Forelimb muscle (tissue), 1 donor: Measurements from ENCODE around the gene ADNP. TPM values are rescaled to one million over a fixed set of nuclear protein-coding genes. Genes with fewer than 3 reads are reported as not detected.
"Not testable (repeated sequence)": the region's sequence is repeated elsewhere in the genome, so short reads cannot be mapped to it uniquely, and the experiment has no call there.

Experiments used
- DNase-seq: peaks from one replicate; pipeline ENCODE4 v3.0.0-alpha.2; 2013; ENCODE audit warnings: low read depth
- polyA plus RNA-seq: library from polyadenylated mRNA; unstranded; fragments of 120-200 nt; gene quantifications from one replicate; pipeline ENCODE4 v1.2.1, GENCODE V29; 2013; ENCODE audit not compliant: insufficient read length

ADNP gene
- polyA plus RNA-seq, 1 donor = 49.9 TPM

DNA sequence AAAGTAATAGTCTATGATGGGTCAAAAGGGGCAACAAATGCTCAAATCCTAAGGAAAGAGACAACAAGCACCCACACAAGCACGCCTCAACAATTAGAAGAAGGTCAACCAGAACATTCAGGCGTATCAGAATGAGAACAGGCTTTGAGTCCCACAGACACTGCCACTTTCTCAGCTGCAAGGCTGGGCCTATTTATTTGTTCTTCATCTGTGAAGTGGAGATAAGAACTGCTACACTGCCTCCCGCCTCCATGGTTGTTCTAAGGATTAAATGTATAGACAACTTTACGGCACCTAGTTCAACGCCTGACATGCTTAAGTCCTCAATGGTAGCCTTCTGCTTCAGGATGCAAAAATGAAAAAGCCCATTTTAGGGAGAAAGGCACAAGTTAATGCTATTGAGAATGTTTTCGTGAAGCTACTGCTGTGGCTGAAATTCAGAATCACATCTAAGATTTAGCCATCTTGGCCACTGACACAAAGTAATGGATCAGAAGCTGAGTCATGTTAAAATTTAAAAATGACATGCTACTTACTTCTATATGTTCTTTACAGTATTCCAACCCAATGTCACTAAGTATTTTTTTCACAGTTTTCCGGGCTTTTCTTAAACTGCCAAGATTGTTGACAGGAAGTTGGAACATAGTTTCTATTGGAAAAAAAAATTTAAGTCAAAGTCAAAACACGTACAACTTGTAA is 27.7 kb downstream of the ADNP start:
- no peak for DNase-seq

DNA sequence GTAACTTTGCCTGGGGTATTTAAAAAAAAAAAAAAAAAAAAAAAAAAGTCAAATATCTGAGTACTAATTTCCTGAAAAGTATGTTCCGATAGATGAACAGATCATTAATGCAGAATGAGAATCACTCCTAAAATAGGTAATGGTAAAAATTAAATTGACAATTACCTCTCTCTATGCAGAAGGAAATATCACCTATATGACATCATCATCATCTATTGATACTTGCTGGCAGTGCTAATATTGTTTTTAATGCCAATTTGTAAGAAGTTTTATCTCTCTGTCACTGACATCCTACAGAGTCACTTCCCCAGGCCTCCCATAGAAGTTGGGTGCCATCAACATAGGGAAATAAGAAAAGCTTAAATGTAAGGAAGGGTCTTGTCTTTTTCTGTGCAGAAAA is 29.9 kb downstream of the ADNP start:
- no peak for DNase-seq

DNA sequence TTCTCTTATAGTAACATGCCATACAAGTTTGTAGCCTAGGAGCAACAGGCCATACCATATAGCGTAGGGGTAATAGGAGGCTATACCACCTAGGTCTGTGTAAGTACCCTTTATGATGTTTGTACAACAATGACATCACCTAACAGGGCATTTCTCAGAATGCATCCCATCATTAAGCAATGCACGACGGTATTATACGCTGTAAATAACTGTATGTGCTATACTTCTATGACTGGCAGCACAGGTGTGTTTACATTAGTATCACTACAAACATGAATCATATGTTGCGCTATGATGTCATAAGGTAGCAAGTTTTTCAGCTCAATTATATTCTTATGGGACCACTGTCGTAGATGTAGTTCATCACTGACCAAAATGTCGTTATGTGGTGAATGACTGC is 31.0 kb downstream of the ADNP start:
- no peak for DNase-seq

DNA sequence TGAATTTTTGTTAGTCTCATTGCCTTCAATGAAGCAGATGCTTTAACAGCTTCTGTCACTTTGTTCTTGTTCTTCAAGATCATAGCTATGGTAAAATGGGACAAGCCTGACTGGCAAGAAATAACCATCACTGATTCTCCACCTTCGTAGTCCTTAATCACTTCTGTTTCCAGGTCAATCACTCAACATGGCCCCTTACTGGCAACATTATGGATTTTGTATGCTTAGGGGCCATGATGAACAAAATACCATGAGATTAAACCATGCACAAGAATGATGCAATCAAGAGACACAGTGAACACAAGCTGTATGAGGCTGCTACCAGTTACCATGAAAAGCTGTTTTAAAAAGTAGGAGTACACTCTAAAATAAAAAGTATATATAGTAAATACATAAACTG is 32.8 kb downstream of the ADNP start:
- no peak for DNase-seq

DNA sequence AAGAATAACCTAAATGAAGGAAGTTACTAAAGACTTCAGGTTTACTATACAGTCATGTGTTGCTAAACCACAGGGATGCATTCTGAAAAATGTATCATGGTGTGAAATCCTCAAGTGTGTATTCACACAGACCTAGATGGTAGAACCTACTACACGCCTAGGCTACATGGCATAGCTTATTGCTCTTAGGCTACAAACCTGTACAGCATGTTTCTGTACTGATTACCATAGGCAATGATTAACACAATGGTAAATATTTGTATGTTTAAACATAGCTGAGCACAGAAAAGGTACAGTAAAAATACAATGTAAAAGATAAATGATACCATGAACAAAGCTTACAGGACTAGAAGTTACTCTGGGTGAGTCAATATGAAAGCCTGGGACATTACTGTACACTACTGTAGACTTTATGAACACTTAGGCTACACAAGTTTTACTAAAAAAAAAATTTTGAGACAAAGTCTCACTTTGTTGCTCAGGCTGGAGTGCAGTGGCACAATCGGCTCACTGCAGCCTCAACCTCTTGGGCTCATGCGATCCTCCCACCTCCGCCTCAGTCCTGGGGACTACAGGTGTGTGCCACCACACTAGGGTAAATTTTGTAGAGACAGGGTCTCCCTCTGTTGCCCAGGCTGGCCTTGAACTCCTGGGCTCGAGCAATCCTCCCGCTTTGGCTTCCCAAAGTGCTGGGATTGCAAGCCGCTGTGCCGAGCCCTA is 36.0 kb downstream of the ADNP start:
- DNase-seq = no peak

DNA sequence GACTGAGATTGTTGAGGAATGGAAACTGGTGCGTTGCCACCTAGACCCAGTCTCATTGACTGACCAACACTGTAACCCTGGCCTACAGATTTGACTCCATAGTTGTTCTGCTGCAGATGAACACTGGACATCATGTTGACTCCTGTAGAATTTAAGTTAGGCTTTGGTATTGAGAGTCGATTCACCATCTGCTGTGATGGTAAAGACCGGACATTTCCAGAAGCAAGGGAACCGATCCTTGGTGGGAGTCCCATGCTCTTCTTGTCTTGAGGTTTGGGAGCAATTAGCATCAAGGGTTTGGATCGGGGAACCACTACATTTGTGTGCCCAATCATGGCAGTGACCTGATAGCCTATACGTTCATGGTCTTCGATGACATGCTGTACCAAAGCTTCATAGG is 37.6 kb downstream of the ADNP start:
- DNase-seq = no peak

DNA sequence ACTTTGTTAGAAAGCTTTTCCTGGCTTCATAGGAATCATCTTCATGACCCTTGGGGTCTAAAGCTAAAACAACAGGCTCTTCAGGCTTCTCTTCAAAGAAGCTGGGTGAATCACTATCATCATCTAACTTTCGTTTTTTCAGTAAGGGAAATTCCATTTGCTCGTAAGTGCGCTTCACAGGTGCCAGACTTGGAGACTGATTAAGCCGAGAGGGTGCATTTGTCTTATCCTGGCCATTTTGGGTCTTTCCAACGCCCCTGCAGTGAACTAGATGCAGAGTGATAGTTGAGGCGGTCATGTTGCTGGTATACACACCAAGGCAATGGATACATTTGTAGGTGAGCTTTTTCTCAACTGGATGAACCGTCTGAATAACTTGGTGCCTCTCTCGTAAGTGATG is 38.8 kb downstream of the ADNP start:
- no peak for DNase-seq

DNA sequence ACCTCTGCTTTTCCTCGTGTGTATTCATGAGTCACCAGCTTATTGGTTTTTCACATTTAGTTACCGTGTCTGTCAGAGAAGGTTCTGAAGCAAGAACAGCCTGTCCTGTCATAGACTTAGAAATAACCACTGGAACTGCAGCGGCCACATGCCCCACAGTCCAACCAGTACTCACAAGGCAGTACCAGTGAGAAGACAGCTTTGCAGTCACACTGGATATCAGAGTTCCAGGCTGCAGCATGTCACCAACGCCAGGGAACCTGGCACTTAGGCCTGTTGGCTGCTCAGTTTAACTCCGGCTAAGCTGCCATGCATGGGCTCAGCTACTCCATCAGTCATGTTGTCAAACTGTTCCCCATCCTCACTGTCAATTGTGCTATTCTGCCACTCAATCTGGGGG is 40.1 kb downstream of the ADNP start:
- no peak for DNase-seq

DNA sequence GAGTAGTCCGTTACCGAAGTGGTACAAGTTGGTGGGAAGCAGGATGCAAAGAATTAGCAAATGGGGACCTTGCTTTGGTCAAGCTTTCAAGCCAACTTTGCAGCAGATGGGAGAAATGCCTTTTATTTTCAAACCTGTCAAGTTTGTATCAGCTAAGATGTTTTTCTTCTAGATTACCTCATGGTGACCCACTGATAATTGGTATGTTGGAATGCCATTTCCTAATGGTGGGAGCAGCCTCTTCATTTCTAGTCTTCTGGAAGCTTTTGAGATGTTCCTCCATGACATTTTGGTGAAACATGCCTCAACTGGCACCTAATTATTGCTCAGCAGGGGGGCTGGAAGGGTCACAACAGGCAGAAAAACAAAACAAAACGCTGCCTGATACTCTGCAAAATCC is 43.7 kb downstream of the ADNP start:
- DNase-seq = no peak

DNA sequence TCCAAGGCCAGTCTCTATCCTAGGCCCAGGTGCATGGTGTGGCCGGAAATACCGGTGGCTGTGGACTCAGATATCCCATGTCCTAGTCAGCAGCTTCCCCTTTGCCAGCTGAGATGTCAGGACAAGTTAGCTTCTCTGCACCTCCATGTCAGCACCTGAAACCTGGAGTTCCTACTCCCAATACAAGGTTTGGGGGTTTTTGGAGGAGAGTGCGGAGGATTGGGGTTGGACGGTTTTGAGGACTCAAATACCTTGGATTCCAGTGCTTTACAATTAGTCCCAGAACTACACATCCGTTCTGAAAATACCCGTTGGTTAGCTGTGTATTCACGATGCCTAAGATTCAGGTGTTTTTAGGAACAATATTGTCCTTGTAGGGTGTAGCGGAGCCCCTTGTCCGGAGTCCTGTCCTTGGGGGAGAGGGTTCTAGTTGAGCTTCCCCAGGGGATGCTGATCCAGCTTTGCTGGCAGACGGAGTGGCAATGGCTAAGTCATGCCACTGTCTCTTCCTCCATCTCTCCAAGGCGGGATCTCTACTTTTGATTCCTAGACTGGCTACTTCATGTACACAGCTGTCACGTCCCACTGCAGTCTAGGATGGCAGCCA is 45.0 kb downstream of the ADNP start:
- no peak for DNase-seq

DNA sequence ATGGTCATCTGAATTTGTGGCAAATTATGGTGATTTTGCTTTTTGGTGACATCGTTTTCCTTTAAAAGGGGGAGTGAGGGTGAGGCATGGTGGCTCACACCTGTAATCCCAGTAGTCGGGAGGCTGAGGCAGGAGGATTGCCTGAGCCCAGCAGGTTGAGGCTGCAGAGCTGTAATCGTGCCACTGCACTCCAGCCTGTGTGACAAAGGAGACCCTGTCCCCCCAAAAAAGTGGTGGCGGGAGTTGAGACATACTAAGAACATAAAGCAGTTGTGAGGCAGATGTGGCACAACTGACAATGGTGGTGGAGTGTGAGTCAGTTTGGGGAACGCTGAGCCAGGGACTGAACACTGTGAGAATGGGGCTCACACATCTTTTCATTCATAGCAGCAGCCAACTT is 45.5 kb downstream of the ADNP start:
- DNase-seq = no peak

DNA sequence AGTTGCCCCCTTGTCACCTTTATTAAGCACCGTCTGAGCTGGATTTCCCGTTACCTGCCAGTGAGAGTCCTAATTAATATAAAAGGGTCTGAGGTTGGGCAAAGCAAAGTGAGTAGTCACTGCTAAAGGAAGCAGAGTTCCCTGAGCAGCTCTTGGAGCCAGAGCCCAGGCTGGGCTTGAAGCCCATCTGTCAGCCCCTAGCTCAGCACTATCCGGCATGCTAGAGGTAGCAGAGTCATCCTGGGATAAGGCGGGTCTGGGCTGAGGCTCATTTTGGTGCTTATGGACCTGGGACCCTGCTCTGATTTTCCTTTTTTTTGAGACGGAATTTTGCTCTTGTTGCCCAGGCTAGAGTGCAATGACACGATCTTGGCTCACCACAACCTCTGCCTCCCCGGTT is 46.2 kb downstream of the ADNP start:
- DNase-seq = no peak

DNA sequence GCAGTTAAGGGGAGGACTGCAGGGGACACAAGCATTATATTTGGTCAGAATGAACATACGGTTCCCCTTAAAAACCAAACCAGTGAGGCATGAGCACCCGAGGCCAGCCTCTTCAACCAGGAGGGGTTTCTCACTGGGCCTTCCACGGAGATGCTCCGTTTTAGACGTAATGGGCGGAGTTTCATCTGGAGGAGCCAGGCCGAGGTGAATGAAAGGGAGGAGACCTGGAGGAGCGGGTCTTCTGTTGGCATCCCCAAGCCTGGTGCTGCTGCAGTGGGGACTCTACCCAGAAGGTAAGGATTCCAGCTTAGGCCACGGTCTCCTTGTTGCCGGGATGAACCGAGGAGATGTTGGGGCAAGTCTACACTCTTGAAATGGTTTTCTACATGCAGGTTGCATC is 47.4 kb downstream of the ADNP start:
- no peak for DNase-seq

DNA sequence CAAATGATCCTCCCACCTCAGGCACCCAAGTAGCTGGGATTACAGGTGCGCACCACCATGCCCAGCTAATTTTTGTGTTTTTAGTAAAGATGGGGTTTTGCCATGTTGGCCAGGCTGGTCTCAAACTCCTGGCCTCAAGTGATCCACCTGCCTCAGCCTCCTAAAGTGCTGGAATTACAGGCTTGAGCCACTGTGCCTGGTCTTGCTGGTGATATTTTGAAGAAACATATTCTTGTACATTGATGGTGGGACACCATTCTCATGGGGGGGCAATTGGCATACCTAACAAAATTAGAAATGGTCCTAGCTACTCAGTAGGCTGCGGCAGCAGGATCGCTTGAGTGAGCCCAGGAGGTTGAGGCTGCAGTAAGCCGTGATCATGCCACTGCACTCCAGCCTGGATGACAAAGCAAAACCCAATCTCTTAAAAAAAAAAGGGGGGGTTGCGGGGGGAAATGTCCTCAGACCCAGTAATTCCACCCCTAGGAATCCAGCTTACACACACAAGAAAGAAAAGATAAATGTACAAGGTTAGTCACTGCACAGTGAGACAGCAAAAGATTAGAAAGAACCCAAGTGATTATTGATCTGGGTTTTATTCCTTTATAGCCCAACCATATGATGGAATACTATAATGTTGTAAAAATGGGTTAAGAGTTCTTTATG is 49.3 kb downstream of the ADNP start:
- not testable (repeated sequence) for DNase-seq

DNA sequence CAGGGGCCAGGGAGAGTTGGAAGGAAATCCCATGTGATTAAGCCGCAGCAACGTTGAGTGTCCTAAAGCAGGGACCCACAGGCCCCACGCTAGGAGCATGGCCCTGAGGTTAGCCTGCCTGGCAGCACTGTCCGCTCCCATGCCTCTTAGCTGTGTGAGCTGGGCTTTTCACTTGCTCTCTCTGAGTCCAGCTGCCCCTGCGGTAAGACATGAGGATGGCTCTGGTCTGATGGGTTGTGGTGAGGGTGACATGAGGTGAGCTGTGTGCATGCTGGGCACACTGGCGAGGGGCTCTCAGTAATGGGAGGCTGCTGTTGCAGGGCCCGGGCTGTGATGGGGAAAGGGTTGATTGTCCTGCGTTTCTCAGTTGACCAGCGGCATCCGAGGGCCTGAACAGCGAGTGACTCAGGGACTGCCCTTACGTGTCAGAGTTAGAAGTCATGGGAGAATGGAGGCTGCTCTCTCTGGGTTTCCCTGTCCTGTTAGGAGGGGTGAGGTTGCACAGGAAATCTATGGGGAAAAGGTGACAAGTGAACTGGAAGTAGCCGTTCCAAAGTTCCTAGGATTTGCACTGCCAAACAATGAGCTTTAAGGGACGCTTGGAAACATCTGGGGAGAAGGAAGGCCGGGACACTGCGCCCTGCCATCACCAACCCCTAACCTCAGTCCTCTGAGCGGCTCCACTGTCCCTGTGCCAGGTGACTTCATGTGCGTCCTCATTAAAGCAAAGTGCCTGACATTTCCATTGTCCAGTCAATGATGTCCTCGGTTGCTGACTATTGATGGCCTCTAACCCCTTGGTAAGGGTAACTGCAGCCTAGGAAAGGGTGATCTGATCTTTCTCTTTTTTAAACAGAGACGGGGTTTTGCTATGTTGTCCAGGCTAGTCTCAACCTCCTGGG is 51.3 kb downstream of the ADNP start:
- no peak for DNase-seq

DNA sequence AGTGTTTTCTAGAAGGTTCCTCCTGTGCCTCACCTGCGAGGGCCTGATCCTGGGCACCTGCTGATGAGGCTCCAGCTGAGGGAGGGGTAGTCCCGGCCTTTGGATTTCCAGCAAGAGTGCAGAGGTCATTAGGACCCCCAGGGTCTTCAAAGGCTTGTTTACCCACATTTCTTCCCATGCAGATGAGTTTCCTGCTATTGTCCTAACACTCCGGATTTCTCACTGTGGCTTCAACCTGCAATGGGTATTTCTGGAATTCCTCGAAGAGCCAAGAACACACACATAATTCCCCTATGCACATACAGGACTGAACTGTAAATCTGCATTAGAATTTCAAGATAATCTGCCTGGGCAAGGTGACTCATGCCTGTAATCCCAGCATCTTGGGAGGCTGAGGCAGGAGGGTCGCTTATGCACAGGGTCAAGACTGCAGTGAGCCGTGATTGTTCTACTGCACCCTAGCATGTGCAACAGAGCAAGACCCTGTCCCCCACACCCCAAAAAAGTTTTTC is 53.9 kb downstream of the ADNP start:
- DNase-seq = no peak

DNA sequence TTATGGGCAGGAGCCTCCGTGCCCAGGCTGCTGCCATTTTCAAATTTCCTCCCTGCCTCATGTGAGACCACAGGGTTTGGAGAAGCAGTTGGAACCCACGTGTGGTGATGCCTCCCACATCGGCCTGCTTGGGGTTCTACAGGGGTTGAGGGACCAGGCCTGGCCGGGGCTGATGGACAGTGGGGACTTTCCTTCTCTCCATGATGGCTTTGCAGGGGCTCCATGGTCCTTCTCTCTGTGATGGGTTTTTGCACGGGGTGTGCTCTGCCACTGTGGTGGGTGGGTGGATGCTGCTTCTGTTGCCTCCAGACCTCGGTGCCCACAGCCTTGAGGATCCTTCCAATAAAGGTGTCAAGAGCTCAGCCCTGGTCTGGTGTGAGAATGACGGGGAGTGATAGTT is 54.4 kb downstream of the ADNP start:
- DNase-seq = no peak

DNA sequence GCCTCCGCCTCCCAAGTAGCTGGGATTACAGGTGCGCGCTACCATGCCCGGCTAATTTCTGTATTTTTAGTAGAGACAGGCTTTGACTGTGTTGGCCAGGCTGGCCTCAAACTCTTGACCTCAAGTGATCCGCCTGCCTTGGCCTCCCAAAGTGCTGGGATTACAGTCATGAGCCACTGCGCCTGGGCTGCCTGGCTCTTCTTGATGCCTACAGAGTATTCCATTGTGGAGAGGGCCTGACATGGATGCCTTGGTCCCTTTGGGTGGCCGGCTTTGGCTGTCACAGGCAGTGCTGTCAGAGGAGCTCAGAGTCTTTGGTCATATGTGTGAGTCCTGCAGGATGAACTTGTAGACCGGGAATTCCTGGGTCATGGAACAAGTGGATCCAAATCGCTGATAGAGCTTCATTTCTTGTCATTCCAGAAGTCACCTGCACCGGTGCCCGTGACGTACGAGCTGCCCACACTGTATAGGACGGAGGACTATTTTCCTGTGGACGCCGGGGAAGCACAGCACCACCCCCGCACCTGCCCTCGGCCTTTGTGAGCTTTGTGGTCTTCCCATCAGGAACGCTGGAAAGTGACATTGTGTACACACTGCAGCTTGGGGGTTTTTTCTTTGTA is 55.1 kb downstream of the ADNP start:
- no peak for DNase-seq

DNA sequence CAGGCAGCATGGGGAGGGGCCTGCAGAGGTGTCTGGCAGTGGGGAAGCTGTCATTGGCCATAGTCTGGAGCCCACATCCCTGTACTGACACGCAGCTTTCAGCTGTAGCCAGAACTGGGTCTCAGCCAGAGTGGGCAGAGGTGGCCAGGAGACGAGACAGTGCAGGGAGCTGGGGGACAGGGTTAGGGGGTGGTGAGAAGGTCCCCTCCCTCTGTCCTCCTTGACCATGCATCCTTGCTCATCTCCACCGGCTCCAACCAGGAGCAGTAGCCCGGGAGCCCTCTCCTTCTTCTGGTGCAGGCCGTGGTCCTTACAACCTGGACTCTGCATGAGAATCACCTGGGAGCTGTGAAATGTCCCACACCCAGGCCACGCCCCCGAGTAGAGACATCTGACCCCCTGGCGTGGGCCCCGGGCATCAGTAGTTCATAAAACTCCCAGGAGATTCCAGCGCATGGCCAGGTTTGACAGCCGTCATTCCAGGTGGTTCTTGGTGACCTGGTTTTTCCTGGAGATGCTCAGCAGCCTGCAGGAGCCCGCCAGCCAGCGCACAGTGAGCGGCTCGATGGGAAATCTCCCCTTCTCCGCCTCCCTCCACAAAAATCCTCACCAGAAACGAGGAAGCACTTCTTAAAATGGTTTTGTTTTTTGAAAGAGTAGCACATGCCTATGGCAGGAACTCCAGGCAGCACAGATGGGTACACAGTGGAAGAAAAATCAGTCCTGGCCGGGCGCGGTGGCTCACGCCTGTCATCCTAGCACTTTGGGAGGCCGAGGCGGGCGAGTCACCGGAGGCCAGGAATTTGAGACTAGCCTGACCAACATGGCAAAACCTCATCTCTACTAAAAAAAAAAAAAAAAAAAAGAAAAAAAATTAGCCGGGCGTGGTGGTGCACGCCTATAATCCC is 56.2 kb downstream of the ADNP start:
- no peak for DNase-seq
